ENCODE measurements around the gene ZNF787. TPM values are rescaled to one million over a fixed set of nuclear protein-coding genes. Genes with fewer than 3 reads are reported as not detected.

ZNF787 gene
- total and polyA plus RNA-seq, 7 donors, result 27.3 to 62.7 (median 53.5) TPM

- intact Hi-C loops (cut with DNase I), result no loop called here
- Histone ChIP-seq H3K9me3 (no peaks in the 10 kb centered on the region), H3K36me3 (ENCODE audit: insufficient read depth in 1 of 2, low read depth in 1 of 2) (peaks cover 0 to 9% of the 10 kb centered on the region in 2 donors), H3K4me1 (peaks cover 13% of the 10 kb centered on the region), H3K4me3 (no peak overlapping the region), H3K27me3 (ENCODE audit: insufficient read depth in 3 of 3, low read length in 2 of 3) (no peaks in the 10 kb centered on the region), H3K27ac (no peak overlapping the region)
- no peak for TF ChIP-seq CTCF (IDR thresholded peaks at IDR 0.05)
- DNase-seq (no peak), ATAC-seq (no peak)
- WGBS, 3 donors, result 72 to 82% (median 78%) methylated on average over 4 of the region's 4 CpGs
Observed at GRCh38 chr19:56142897-56143434, 21.9 kb upstream of the ZNF787 start.

- H3K27me3 ChIP-seq (ENCODE audit: insufficient read depth in 3 of 3, low read length in 2 of 3), result no peaks in the 10 kb centered on the region
- H3K4me3 ChIP-seq, result peak overlapping the region; percentile 88
- TF ChIP-seq CTCF (IDR thresholded peaks at IDR 0.05), result no peak
- H3K36me3 ChIP-seq (ENCODE audit: insufficient read depth in 1 of 2, low read depth in 1 of 2), result peaks cover 0 to 2% of the 10 kb centered on the region in 2 donors
- peaks cover 13% of the 10 kb centered on the region for H3K4me1 ChIP-seq
- H3K9me3 ChIP-seq, result no peaks in the 10 kb centered on the region
- intact Hi-C loops (cut with DNase I), result no loop called here
- 55 to 61% (median 60%) methylated on average over 17 of the region's 17 CpGs for WGBS, 3 donors
- H3K27ac ChIP-seq, result peak overlapping the region; percentile 63
- ATAC-seq (no peak), DNase-seq (no peak)
Observed at GRCh38 chr19:56142087-56142787, 21.1 kb upstream of the ZNF787 start.

DNA sequence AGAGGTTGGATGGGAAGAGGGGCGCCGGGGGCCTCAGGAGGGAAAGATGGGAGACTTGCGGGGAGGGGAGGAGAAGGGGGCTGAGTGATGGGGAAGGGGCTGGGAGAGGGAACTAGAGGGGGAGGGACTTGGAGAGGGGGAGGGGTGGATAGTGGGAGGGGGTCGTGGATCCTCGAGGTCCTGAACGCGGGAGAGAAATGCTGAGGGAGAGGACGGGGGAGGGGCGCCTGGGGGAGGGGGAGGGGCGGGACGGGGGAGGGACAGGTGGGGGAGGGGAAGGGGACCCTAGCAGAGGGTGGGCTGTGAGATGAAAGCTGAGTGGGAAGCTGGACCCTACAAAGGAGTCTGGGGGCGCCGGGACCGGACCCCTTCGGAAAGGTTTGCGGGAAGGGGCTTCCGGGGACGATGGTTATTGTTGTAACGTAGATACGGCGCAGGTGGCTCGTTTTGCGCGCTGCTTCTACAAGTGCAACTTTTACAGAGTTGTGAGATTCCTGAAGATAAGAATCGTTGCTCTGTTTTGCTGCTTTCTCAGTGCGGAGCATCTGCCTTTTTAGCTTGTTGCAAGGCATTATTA is 20.4 kb upstream of the ZNF787 start:
- 2 to 3% (median 3%) methylated on average over 19 to 24 of the region's 26 CpGs for WGBS, 3 donors
- Histone ChIP-seq H3K27me3 (ENCODE audit: insufficient read depth in 3 of 3, low read length in 2 of 3) (no peaks in the 10 kb centered on the region), H3K9me3 (no peaks in the 10 kb centered on the region), H3K4me3 (peak overlapping the region; percentile 88), H3K27ac (peak overlapping the region; percentile 86), H3K36me3 (ENCODE audit: insufficient read depth in 1 of 2, low read depth in 1 of 2) (no peaks in the 10 kb centered on the region), H3K4me1 (peaks cover 13% of the 10 kb centered on the region)
- no peak for ATAC-seq
- intact Hi-C loops (cut with DNase I), result loop anchor here in 1 of 2 donors (2.0 kb wide), 1 partner anchor 21 kb away; the partner anchor contains the start of gene ZNF787
- TF ChIP-seq CTCF (IDR thresholded peaks at IDR 0.05), result no peak
- no peak for DNase-seq

- 0 to 1% (median 1%) methylated on average over 54 to 56 of the region's 56 CpGs for WGBS, 3 donors
- no peaks in the 10 kb centered on the region for H3K9me3 ChIP-seq
- TF ChIP-seq CTCF (IDR thresholded peaks at IDR 0.05), result no peak
- peak within 1 kb of the TSS; percentile 88 for H3K4me3 ChIP-seq
- DNase-seq (peak; percentile 98 to 99), ATAC-seq (peak; percentile 93 to 97 (median 96))
- peak within 1 kb of the TSS; percentile 86 for H3K27ac ChIP-seq
- H3K4me1 ChIP-seq, result peaks cover 13% of the 10 kb centered on the region
- intact Hi-C loops (cut with DNase I), result loop anchor here in 1 of 2 donors (2.0 kb wide), 1 partner anchor 20 kb away; the partner anchor contains the start of gene ZNF787
- H3K27me3 ChIP-seq (ENCODE audit: insufficient read depth in 3 of 3, low read length in 2 of 3), result no peaks in the 10 kb centered on the region
- H3K36me3 ChIP-seq (ENCODE audit: insufficient read depth in 1 of 2, low read depth in 1 of 2), result no peaks in the 10 kb centered on the region
Observed at GRCh38 chr19:56140583-56141416, 19.7 kb upstream of the ZNF787 start, which contains the start of gene ZNF444. ZNF444 (plus strand) TSS chr19:56141287; CDS start chr19:56146912, 5,625 bp downstream.
